ENCODE measurements around the gene MATN4. TPM values are rescaled to one million over a fixed set of nuclear protein-coding genes. Genes with fewer than 3 reads are reported as not detected.

Gene MATN4
- total and polyA plus RNA-seq, 2 of the 13 experiments (the other 11 are each of a cell fraction or from before 2014, with no cell fraction given): not detected

GRCh38 chr20:45318386-45318939, 10.4 kb upstream of the MATN4 start:
- no peak overlapping the region for H3K27ac ChIP-seq (ENCODE audit: extremely low read length, insufficient read depth, low read length)
- POLR2A ChIA-PET: interaction anchor here (1.4 to 4.3 kb wide), 7 partner anchors 24 to 453 kb away, joined by 4 to 21 read pairs (median 8); partner anchors contain the start of genes PIGT and SYS1
- WGBS (ENCODE audit: low lambda C conversion rate): 27% methylated on average over 7 of the region's 7 CpGs
- no peak for TF ChIP-seq TBP (CRISPR knock-in tag; IDR thresholded peaks at IDR 0.05)
- no peak for TF ChIP-seq ZNF720 (CRISPR knock-in tag; IDR thresholded peaks at IDR 0.05)
- no peak for TF ChIP-seq JDP2 (CRISPR knock-in tag; IDR thresholded peaks at IDR 0.05; ENCODE audit: borderline replicate concordance)
- no peak for TF ChIP-seq MED13 (CRISPR knock-in tag; IDR thresholded peaks at IDR 0.05)
- no peak for TF ChIP-seq ZNF350 (CRISPR knock-in tag; IDR thresholded peaks at IDR 0.05; ENCODE audit: borderline replicate concordance, low read depth)
- TF ChIP-seq ATM (IDR thresholded peaks at IDR 0.05; ENCODE audit: borderline replicate concordance): no peak
- no peak for TF ChIP-seq EHMT2 (IDR thresholded peaks at IDR 0.05; ENCODE audit: borderline replicate concordance, low read depth, low read length)
- no peak for TF ChIP-seq ZMYM3 (CRISPR knock-in tag; IDR thresholded peaks at IDR 0.05)
- no peak for TF ChIP-seq SNAI1 (CRISPR knock-in tag; IDR thresholded peaks at IDR 0.05; ENCODE audit: borderline replicate concordance)
- TF ChIP-seq ZNF710 (CRISPR knock-in tag; IDR thresholded peaks at IDR 0.05; ENCODE audit: borderline replicate concordance): no peak
- TF ChIP-seq FOXP1 (IDR thresholded peaks at IDR 0.05): no peak
- no peak for TF ChIP-seq FOXP1 (CRISPR knock-in tag; IDR thresholded peaks at IDR 0.05)
- TF ChIP-seq RERE (CRISPR knock-in tag; IDR thresholded peaks at IDR 0.05; ENCODE audit: low read depth): no peak
- TF ChIP-seq SRSF9 (IDR thresholded peaks at IDR 0.05; ENCODE audit: borderline replicate concordance, insufficient read depth, low read depth, low read length, poor library complexity, severe bottlenecking): no peak

More at GRCh38 chr20:45318386-45318939, 10.4 kb upstream of the MATN4 start:
- Histone ChIP-seq H3K4me2 (ENCODE audit: low read depth, low read length) (no peak overlapping the region), H3K4me1 (ENCODE audit: insufficient read depth, low read length) (peaks cover 2% of the 10 kb centered on the region), H2AFZ (ENCODE audit: low read length) (no peak overlapping the region), H3K4me3 (replicated peaks in 1 of 3; ENCODE audit: insufficient read depth in 1 of 3, low read depth in 2 of 3, low read length in 3 of 3) (no peak overlapping the region), H3K9me3 (ENCODE audit: low read length) (no peaks in the 10 kb centered on the region), H3K9ac (ENCODE audit: insufficient read depth, low read depth, low read length) (no peak overlapping the region), H3K27me3 (ENCODE audit: control insufficient read depth in 1 of 2, insufficient read depth in 2 of 2, low read length in 2 of 2) (peaks cover 5 to 31% of the 10 kb centered on the region in 2 experiments; a peak in 4 of 5 replicates), H4K20me1 (ENCODE audit: insufficient read depth, low read length) (no peaks in the 10 kb centered on the region), H3K79me2 (ENCODE audit: insufficient read depth, low read length) (no peaks in the 10 kb centered on the region), H3K36me3 (replicated peaks in 1 of 2; ENCODE audit: control insufficient read depth in 1 of 2, insufficient read depth in 2 of 2, low read length in 2 of 2) (no peaks in the 10 kb centered on the region)
- CTCF ChIA-PET (ENCODE audit: low intra/inter-chr PET ratio, low total read pairs): interaction anchor here (2.2 to 2.7 kb wide), 3 partner anchors 119 to 168 kb away, joined by 10 to 96 read pairs (median 15); no protein-coding TSS in a partner anchor
- no TSS peak for BruUV-seq (replicated peaks)
- no peak for DNase-seq (ENCODE audit: low spot score)
- intact Hi-C loops (cut with micrococcal nuclease; ENCODE audit: unreplicated experiment) (no loop called here), in situ Hi-C loops (cut with HindIII; ENCODE audit: extremely low pct_ligation_motif_present, low pct_unique_long_range_greater_than_20kb) (loop anchor here (5.0 kb wide), 1 partner anchor 454 kb away; no protein-coding TSS in a partner anchor)
- FAIRE-seq: no peak
- no peak for ATAC-seq
